GM19397 (cell line): Measurements from ENCODE around the gene SRSF7.
"Not testable (repeated sequence)": the region's sequence is repeated elsewhere in the genome, so short reads cannot be mapped to it uniquely, and the experiment has no call there.

Experiments used
- ATAC-seq: cut with Tn5 transposase; IDR thresholded peaks from one replicate; pipeline ENCODE4 v1.9.1; 2021; ENCODE audit warnings: mild to moderate bottlenecking, moderate library complexity; ENCODE audit not compliant: unreplicated experiment

Gene SRSF7

DNA sequence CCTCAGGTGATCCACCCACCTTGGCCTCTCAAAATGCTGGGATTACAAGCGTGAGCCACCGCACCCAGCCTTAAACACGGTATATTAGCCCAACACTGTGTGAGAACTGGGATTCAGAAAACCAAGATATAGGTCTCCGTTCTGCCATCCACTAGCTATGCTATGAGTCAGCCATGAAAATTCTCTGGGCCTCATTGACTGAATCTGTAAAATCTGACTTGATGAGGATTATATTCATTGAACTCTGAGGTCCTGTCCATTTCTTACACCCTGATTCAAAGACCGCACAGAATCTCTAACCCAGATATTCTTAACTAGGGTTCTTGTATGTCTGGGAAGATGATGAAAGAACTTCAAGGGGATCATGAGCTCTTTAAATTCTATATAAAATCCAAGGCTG is 47.8 kb downstream of the SRSF7 start:
- not testable (repeated sequence) for ATAC-seq

DNA sequence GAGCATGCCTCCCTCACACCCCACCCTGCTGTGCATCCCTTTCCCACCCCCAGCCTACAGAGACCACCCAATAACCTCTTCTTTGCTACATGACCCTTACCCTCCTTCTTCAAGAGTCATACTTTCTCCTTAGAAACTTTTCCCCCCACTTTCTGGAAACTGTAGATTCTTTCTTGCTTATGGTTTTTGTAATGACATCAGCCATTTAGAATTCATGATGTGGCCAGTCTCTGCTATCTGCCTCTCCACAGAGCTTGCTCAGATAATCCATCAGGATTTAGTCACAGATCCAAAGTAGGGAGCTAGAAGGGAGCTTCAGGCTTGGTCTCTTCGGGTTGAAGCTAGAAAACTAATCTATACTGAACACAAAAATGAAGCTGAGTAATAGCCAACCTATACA is 48.7 kb downstream of the SRSF7 start:
- no peak for ATAC-seq

DNA sequence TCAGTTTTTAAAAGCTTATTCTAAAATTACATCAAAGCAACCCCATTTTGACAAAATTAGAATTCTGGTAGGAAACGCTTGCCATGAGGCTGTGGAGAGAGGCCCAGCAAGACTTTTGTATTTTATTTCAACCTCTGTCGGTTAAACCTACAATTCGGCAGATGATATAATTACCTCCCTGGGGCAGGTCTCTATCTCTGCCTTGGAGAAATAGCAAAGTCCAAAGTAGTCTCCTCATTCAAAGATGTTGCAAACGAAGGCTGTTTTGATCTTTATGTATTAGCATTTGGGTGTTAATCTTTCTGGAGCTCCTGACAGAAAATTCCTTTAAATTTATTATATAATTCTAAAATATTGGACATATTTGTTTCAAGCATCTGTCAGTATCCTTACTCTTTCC is 49.6 kb downstream of the SRSF7 start:
- ATAC-seq = no peak

DNA sequence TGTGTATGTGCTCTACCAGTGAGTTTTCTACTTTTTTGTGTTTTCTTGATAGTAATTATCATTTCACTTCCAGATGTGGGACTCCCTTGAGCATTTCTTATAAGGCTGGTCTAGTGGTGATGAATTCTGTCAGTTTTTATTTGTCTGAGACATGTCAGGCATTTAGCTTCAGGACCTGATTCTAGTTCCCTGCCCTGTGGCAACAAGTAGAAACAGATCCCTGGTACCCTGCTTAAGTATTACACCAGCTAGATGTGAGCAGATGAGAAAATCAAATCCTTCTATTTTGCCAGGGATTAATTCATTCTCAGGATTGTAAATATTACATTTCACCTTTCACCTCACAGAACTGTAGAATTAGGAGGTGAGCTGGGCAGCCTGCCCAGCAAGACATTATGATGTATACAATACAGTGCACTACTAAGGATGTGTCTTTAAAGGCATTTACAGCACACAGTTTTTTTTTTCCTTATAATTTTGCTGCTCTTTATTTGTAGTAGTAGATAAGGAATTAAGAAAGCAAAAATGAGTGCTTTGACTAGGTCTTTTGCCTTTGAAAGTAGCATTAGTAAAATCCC is 50.2 kb downstream of the SRSF7 start:
- no peak for ATAC-seq

DNA sequence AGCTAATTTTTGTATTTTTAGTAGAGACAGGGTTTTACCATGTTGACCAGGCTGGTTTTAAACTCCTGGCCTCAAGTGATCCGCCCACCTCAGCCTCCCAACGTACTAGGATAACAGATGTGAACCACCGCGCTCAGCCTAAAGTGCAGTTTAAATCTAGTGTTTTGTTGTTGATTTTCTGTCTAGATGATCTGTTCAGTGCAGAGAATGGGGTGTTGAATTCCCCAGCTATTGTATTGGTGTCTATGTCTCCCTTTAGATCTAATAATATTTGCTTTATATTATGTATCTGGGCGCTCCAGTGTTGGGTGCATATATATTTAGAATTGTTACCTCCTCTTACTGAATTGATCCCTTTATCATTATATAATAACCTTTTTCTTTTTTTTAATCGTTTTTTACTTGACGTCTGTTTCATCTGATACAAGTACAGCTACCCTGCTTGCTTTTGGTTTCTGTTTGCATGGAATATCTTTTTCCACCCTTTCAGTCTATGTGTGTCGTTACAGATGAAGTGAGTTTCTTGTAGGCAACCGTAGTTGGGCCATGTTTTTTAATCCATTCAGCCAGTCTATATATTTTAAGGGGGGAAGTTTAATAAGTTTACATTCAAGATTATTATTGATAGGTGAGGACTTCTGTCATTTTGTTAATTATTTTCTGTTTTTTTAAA is 50.9 kb downstream of the SRSF7 start:
- no peak for ATAC-seq

DNA sequence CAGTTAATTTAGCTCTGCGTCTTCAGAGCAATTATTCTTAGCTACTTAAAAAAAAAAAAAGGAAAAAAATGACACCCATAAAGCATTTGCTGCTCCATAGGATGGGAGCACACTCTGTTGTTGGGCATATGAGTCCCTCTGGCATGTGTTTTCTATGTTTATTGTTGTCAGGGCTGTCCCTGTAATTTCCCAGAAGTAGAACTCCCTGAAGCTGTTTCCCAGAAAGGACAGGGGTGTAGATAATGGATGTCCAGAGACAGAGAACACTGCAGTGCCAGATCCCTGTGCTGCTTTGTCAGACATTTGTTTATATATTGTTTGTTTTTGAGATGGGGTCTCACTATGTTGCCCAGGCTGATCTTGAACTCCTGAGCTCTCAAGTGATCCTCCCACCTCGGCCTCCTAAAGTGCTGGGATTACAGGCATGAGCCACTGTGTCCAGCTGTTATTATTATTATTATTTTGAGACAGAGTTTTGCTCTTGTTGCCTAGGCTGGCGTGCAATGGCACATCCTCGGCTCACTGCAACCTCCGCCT is 52.6 kb downstream of the SRSF7 start:
- no peak for ATAC-seq

DNA sequence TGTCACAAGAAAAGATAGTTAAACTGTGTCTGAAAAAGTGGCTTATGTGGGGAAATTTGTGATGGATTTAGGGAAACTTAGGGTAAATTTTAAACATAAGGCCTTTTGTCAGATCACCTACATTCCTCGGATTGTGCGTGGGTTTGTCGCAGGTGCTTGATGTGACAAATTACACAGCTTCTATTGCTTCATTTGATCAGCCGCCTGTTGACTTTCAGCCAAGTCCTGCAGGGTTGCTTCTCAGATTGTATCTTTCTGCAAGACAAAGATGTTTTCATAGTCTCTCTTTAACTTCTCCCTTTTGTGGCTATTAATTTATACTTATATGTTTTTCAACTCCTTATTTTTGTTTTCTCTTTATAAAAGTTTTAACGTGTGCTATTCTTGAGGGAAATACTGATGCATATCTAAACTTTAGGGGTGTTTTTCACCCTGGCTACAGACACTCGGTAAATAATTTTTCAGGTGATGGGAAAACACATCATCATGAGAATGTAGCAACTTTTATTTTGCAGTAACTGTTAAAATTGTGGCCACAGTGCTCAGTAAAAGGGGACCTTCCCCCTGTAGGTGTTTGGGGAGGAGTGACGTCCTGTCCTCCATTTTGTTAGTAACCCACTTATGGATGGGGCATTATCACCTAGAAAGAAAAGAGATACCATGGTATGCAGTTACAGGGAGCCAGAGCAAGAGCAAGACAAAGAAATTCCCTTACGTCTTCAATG is 53.9 kb downstream of the SRSF7 start:
- ATAC-seq = no peak
